Panc1 (cell line): ENCODE results near the gene ATP1A1.

Source experiments
- POLR2AphosphoS5 ChIP-seq: IDR thresholded peaks from 2 replicates; pipeline ENCODE4 v1.6.1; 2012; ENCODE audit warnings: mild to moderate bottlenecking, low read depth, low read length, moderate library complexity
- TCF7L2 ChIP-seq: IDR thresholded peaks from 2 replicates; pipeline ENCODE4 v1.6.1; 2011; ENCODE audit warnings: mild to moderate bottlenecking, low read depth, low read length, inconsistent platforms
- TF ChIP-seq, protein P1 (sequence below): fragments of 450-650 bp; IDR thresholded peaks from 2 replicates; pipeline ENCODE4 v1.5.1; 2017; ENCODE audit warnings: mild to moderate bottlenecking
- TF ChIP-seq, protein P2 (sequence below), 2 experiments: IDR thresholded peaks; 2 replicates each; pipeline ENCODE4 v1.6.1; 2011 to 2012; ENCODE audit warnings: low read depth in 2 of 2, control low read depth in 1 of 2, low read length in 1 of 2, mild to moderate bottlenecking in 1 of 2, moderate library complexity in 1 of 2; ENCODE audit not compliant: insufficient read depth in 1 of 2

DNA sequence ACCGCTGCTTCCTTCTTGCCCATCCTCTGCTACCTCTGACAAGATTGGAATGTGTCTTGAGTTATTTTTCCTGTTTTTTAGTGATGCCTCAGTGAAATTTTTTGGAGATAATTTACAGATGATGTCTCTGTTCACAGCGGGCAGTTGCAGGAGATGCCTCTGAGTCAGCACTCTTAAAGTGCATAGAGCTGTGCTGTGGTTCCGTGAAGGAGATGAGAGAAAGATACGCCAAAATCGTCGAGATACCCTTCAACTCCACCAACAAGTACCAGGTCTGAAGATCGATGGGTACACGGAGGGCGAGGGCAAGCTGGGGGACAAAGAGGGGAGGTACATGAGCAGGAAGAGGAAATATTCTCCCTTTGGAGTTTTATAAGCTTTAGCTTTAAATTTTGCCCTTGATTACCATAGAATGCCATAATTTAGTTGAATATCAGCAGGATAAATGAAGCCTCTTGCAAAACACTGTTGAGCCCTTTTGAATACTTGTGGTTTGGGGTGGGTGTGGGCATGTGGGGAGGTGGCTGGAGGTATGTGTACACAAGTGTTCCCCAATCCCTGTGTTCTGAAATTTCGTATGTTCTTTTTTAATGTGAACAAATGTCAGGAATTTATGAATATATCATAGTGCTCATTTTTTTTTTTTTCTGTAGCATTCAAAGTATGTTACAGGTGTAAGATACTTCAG, 19.8 kb downstream of the ATP1A1 start:
- no peak for TF ChIP-seq POLR2AphosphoS5
- TF ChIP-seq, protein P1, sequence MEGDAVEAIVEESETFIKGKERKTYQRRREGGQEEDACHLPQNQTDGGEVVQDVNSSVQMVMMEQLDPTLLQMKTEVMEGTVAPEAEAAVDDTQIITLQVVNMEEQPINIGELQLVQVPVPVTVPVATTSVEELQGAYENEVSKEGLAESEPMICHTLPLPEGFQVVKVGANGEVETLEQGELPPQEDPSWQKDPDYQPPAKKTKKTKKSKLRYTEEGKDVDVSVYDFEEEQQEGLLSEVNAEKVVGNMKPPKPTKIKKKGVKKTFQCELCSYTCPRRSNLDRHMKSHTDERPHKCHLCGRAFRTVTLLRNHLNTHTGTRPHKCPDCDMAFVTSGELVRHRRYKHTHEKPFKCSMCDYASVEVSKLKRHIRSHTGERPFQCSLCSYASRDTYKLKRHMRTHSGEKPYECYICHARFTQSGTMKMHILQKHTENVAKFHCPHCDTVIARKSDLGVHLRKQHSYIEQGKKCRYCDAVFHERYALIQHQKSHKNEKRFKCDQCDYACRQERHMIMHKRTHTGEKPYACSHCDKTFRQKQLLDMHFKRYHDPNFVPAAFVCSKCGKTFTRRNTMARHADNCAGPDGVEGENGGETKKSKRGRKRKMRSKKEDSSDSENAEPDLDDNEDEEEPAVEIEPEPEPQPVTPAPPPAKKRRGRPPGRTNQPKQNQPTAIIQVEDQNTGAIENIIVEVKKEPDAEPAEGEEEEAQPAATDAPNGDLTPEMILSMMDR, result no peak
- TF ChIP-seq, protein P2, sequence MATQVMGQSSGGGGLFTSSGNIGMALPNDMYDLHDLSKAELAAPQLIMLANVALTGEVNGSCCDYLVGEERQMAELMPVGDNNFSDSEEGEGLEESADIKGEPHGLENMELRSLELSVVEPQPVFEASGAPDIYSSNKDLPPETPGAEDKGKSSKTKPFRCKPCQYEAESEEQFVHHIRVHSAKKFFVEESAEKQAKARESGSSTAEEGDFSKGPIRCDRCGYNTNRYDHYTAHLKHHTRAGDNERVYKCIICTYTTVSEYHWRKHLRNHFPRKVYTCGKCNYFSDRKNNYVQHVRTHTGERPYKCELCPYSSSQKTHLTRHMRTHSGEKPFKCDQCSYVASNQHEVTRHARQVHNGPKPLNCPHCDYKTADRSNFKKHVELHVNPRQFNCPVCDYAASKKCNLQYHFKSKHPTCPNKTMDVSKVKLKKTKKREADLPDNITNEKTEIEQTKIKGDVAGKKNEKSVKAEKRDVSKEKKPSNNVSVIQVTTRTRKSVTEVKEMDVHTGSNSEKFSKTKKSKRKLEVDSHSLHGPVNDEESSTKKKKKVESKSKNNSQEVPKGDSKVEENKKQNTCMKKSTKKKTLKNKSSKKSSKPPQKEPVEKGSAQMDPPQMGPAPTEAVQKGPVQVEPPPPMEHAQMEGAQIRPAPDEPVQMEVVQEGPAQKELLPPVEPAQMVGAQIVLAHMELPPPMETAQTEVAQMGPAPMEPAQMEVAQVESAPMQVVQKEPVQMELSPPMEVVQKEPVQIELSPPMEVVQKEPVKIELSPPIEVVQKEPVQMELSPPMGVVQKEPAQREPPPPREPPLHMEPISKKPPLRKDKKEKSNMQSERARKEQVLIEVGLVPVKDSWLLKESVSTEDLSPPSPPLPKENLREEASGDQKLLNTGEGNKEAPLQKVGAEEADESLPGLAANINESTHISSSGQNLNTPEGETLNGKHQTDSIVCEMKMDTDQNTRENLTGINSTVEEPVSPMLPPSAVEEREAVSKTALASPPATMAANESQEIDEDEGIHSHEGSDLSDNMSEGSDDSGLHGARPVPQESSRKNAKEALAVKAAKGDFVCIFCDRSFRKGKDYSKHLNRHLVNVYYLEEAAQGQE (IDR thresholded peaks at IDR 0.05; ENCODE audit: insufficient read depth in 1 of 2, low read depth in 2 of 2, low read length in 1 of 2), result no peak
- no peak for TF ChIP-seq TCF7L2
